Glomerular visceral epithelial cell (primary cell): ENCODE data around the gene TRIM74.
"Not testable (repeated sequence)": the region's sequence is repeated elsewhere in the genome, so short reads cannot be mapped to it uniquely, and the experiment has no call there.

Experiments
- DNase-seq: peaks from one replicate; pipeline ENCODE4 v3.0.0-alpha.2; 2016; ENCODE audit errors: extremely low spot score

Gene TRIM74

GRCh38 chr7:72960029-72960428 lies 9.2 kb downstream of the TRIM74 start:
- not testable (repeated sequence) for DNase-seq

GRCh38 chr7:72954563-72955198 lies 14.6 kb downstream of the TRIM74 start:
- DNase-seq, result not testable (repeated sequence)

- not testable (repeated sequence) for DNase-seq
These were observed 15.2 kb downstream of the TRIM74 start for GRCh38 chr7:72953901-72954562.

GRCh38 chr7:72950432-72950831 lies 18.8 kb downstream of the TRIM74 start:
- DNase-seq, result not testable (repeated sequence)

- DNase-seq, result not testable (repeated sequence)
These were observed 19.6 kb downstream of the TRIM74 start for GRCh38 chr7:72949686-72950085.

- DNase-seq, result not testable (repeated sequence)
These were observed 20.0 kb downstream of the TRIM74 start for GRCh38 chr7:72949276-72949675.

- not testable (repeated sequence) for DNase-seq
These were observed 20.6 kb downstream of the TRIM74 start for GRCh38 chr7:72948714-72949113.

GRCh38 chr7:72946130-72946745 lies 23.0 kb downstream of the TRIM74 start:
- not testable (repeated sequence) for DNase-seq

GRCh38 chr7:72945597-72945996 lies 23.7 kb downstream of the TRIM74 start:
- not testable (repeated sequence) for DNase-seq

GRCh38 chr7:72944937-72945336 lies 24.3 kb downstream of the TRIM74 start:
- not testable (repeated sequence) for DNase-seq

GRCh38 chr7:72942956-72943355 lies 26.3 kb downstream of the TRIM74 start:
- not testable (repeated sequence) for DNase-seq

- DNase-seq, result not testable (repeated sequence)
These were observed 27.1 kb downstream of the TRIM74 start for GRCh38 chr7:72942022-72942705.

- not testable (repeated sequence) for DNase-seq
These were observed 41.0 kb downstream of the TRIM74 start for GRCh38 chr7:72928216-72928615.

- DNase-seq, result not testable (repeated sequence)
These were observed 41.5 kb downstream of the TRIM74 start for GRCh38 chr7:72927791-72928190.

GRCh38 chr7:72925546-72926120 lies 43.6 kb downstream of the TRIM74 start:
- DNase-seq, result no peak

GRCh38 chr7:72924733-72925545 lies 44.3 kb downstream of the TRIM74 start, which contains the start of gene POM121:
TSS of gene POM121 (plus strand) at chr7:72925095. CDS start at chr7:72925122, 27 bp downstream.
- peak; percentile 81 for DNase-seq

GRCh38 chr7:72924386-72924732 lies 44.9 kb downstream of the TRIM74 start:
- no peak for DNase-seq

GRCh38 chr7:72919256-72919775 lies 50.0 kb downstream of the TRIM74 start:
- DNase-seq, result no peak

GRCh38 chr7:72914756-72915525 lies 54.3 kb downstream of the TRIM74 start:
- DNase-seq, result peak; percentile 42

GRCh38 chr7:72913750-72914149 lies 55.5 kb downstream of the TRIM74 start:
- not testable (repeated sequence) for DNase-seq
